GM13976 (cell line): Measurements from ENCODE around the gene MC1R.
"Not testable (repeated sequence)": the region's sequence is repeated elsewhere in the genome, so short reads cannot be mapped to it uniquely, and the experiment has no call there.

Experiments used
- DNase-seq: peaks from one replicate; pipeline ENCODE4 v3.0.0; 2012; ENCODE audit warnings: low spot score
- in situ Hi-C: fragments of 300-500 bp; cut with MboI; formaldehyde crosslinking; loops from one replicate; pipeline ENCODE4 v1.12.0; 2022; ENCODE audit warnings: low sequenced_read_pairs, mixed read lengths, inconsistent platforms; ENCODE audit not compliant: unreplicated experiment
- TF ChIP-seq, protein P1 (sequence below): IDR thresholded peaks from 2 replicates; pipeline ENCODE4 v1.5.1; 2012; ENCODE audit warnings: borderline replicate concordance, mild to moderate bottlenecking; ENCODE audit not compliant: insufficient read depth; ENCODE audit errors: extremely low read depth, missing control alignments, control extremely low read depth

The MC1R gene

DNA sequence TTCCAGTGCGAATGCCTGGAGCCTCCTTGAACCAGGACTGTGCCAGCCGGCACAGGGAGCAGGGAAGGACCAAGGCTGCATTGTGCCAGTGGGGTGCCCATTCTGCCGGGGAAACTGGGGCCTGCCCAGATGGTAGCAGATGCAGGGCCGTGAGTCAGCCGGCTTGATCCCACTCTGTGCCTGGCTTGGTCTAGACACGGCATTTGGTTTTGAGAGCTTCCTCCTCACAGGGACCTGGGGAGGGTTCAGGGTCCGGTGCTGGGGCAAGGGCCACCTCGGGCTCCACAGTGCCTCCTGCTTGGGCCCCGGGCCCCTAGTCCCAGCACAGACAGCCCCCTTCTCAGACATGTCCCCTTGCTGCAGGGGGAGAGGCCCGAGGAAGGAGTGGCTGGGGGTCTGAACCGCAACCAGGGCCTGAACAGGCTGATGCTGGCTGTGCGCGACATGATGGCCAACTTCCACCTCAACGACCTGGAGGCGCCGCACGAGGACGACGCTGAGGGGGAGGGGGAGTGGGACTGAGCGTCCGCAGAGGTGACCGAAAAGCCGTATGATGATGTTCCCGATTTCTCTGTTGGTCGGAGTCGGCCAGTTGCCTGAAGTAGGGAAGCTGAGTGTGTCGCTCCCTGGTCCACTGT lies 7.8 kb upstream of the MC1R start:
- in situ Hi-C loops: no loop called here
- no peak for DNase-seq
- TF ChIP-seq, protein P1, sequence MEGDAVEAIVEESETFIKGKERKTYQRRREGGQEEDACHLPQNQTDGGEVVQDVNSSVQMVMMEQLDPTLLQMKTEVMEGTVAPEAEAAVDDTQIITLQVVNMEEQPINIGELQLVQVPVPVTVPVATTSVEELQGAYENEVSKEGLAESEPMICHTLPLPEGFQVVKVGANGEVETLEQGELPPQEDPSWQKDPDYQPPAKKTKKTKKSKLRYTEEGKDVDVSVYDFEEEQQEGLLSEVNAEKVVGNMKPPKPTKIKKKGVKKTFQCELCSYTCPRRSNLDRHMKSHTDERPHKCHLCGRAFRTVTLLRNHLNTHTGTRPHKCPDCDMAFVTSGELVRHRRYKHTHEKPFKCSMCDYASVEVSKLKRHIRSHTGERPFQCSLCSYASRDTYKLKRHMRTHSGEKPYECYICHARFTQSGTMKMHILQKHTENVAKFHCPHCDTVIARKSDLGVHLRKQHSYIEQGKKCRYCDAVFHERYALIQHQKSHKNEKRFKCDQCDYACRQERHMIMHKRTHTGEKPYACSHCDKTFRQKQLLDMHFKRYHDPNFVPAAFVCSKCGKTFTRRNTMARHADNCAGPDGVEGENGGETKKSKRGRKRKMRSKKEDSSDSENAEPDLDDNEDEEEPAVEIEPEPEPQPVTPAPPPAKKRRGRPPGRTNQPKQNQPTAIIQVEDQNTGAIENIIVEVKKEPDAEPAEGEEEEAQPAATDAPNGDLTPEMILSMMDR: no peak

- no peak for DNase-seq
- in situ Hi-C loops: no loop called here
- TF ChIP-seq, protein P1: no peak
These were observed 7.3 kb upstream of the MC1R start for GRCh38 chr16:89911375-89911774.

- TF ChIP-seq, protein P1: no peak
- DNase-seq: no peak
- in situ Hi-C loops: no loop called here
These were observed 6.5 kb upstream of the MC1R start for GRCh38 chr16:89912143-89912542.

GRCh38 chr16:89912627-89913026 lies 6.0 kb upstream of the MC1R start:
- no peak for DNase-seq
- in situ Hi-C loops: no loop called here
- TF ChIP-seq, protein P1: no peak

- TF ChIP-seq, protein P1: no peak
- DNase-seq: no peak
- in situ Hi-C loops: no loop called here
These were observed 5.0 kb upstream of the MC1R start for GRCh38 chr16:89913408-89914387.

- DNase-seq, in situ Hi-C loops: not testable (repeated sequence)
These were observed 3.9 kb upstream of the MC1R start for GRCh38 chr16:89914642-89915285.
